ENCODE data around the gene FBXL20. TPM values are rescaled to one million over a fixed set of nuclear protein-coding genes. Genes with fewer than 3 reads are reported as not detected.
A peak's percentile ranks its signal among the peaks of the same experiment; 100 is the strongest.

Gene FBXL20
- polyA plus RNA-seq, 1 of the 3 experiments (the other 2 are of a cell fraction) = 2.2 TPM

GRCh38 chr17:39283896-39284295 lies 117.5 kb downstream of the FBXL20 start (continued):
- no peak for TF ChIP-seq FOXJ3 (CRISPR knock-in tag; IDR thresholded peaks at IDR 0.05)
- TF ChIP-seq CHD2 (IDR thresholded peaks at IDR 0.05; ENCODE audit: low read length, partially characterized antibody) = no peak
- no peak for TF ChIP-seq RXRA (IDR thresholded peaks at IDR 0.05; ENCODE audit: borderline replicate concordance, low read depth)
- TF ChIP-seq ZBTB33 (IDR thresholded peaks at IDR 0.05; ENCODE audit: borderline replicate concordance, low read depth) = no peak
- TF ChIP-seq EZH2phosphoT487 (IDR thresholded peaks at IDR 0.05; ENCODE audit: borderline replicate concordance, low read depth) = no peak
- TF ChIP-seq, protein P1, sequence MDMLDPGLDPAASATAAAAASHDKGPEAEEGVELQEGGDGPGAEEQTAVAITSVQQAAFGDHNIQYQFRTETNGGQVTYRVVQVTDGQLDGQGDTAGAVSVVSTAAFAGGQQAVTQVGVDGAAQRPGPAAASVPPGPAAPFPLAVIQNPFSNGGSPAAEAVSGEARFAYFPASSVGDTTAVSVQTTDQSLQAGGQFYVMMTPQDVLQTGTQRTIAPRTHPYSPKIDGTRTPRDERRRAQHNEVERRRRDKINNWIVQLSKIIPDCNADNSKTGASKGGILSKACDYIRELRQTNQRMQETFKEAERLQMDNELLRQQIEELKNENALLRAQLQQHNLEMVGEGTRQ (IDR thresholded peaks at IDR 0.05; ENCODE audit: borderline replicate concordance, low read depth, low read length) = no peak

GRCh38 chr17:39283098-39283497 lies 118.3 kb downstream of the FBXL20 start:
- POLR2A ChIA-PET = no interaction called here
- H3K4me2 ChIP-seq = no peak overlapping the region

More at GRCh38 chr17:39283098-39283497, 118.3 kb downstream of the FBXL20 start:
- H3K9me3 ChIP-seq = no peaks in the 10 kb centered on the region
- H3K27me3 ChIP-seq (ENCODE audit: insufficient read depth) = no peaks in the 10 kb centered on the region
- H3F3A ChIP-seq (replicated peaks; ENCODE audit: insufficient read depth) = peaks cover 18% of the 10 kb centered on the region
- peak overlapping the region in 1 of 2 experiments; percentile 5; a peak in 1 of 4 replicates for H3K27ac ChIP-seq (ENCODE audit: low read depth in 2 of 2, low read length in 1 of 2)
- DNase-seq = no peak
- no peaks in the 10 kb centered on the region for H4K20me1 ChIP-seq (ENCODE audit: insufficient read depth)
- H3K9ac ChIP-seq = no peak overlapping the region
- H3K4me1 ChIP-seq (ENCODE audit: control insufficient read depth in 1 of 2, insufficient read depth in 2 of 2, low read depth in 1 of 2, low read length in 1 of 2) = peaks cover 0 to 12% of the 10 kb centered on the region in 2 experiments; a peak in 1 of 4 replicates
- CTCF ChIA-PET = interaction anchor here (1.4 kb wide), 1 partner anchor 8 kb away, joined by 4 read pairs; no protein-coding TSS in a partner anchor
- no peak overlapping the region for H3K4me3 ChIP-seq (ENCODE audit: low read depth in 2 of 2, low read length in 1 of 2)
- H3K36me3 ChIP-seq (replicated peaks in 1 of 2; ENCODE audit: control insufficient read depth in 1 of 2, insufficient read depth in 2 of 2, low read length in 1 of 2) = peaks cover 0 to 20% of the 10 kb centered on the region in 2 experiments
- WGBS (ENCODE audit: low lambda C conversion rate) = 89% methylated on average over 4 of the region's 4 CpGs
- no peaks in the 10 kb centered on the region for H3K79me2 ChIP-seq (ENCODE audit: insufficient read depth)
- H2AFZ ChIP-seq (ENCODE audit: low read depth) = no peak overlapping the region
- H3K9me2 ChIP-seq = no peaks in the 10 kb centered on the region
- TF ChIP-seq PBX3 (IDR thresholded peaks at IDR 0.05) = no peak
- no peak for TF ChIP-seq GABPA (IDR thresholded peaks at IDR 0.05; ENCODE audit: low read depth)
- TF ChIP-seq REST (IDR thresholded peaks at IDR 0.05; ENCODE audit: low read depth, low read length) = no peak
- TF ChIP-seq, protein P2, sequence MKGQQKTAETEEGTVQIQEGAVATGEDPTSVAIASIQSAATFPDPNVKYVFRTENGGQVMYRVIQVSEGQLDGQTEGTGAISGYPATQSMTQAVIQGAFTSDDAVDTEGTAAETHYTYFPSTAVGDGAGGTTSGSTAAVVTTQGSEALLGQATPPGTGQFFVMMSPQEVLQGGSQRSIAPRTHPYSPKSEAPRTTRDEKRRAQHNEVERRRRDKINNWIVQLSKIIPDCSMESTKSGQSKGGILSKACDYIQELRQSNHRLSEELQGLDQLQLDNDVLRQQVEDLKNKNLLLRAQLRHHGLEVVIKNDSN (IDR thresholded peaks at IDR 0.05; ENCODE audit: borderline replicate concordance, low read depth) = no peak
- TF ChIP-seq EP300 (IDR thresholded peaks at IDR 0.05; ENCODE audit: borderline replicate concordance in 1 of 2, low read depth in 1 of 2, low read length in 1 of 2) = no peak
- no peak for TF ChIP-seq RAD21 (IDR thresholded peaks at IDR 0.05; ENCODE audit: low read length)
- no peak for TF ChIP-seq FOXJ3 (CRISPR knock-in tag; IDR thresholded peaks at IDR 0.05)

All from SK-N-SH (cell line).